Ectodermal cell (in vitro differentiated cells): ENCODE results near the gene IFT43.
A peak's percentile ranks its signal among the peaks of the same experiment; 100 is the strongest.

ENCODE experiments used
- H3K27ac ChIP-seq: 2 replicates; pipeline ENCODE4 v1.7.0; 2013; ENCODE audit warnings: mild to moderate bottlenecking, low read depth, low read length; ENCODE audit not compliant: insufficient read depth, poor library complexity, severe bottlenecking
- H3K27me3 ChIP-seq: 2 replicates; pipeline ENCODE4 v1.7.0; 2013; ENCODE audit warnings: mild to moderate bottlenecking, low read length; ENCODE audit not compliant: insufficient read depth, control insufficient read depth, poor library complexity, severe bottlenecking
- H3K36me3 ChIP-seq: one replicate; pipeline ENCODE4 v1.7.0; 2013; ENCODE audit warnings: low read length; ENCODE audit not compliant: control insufficient read depth, insufficient read depth
- H3K4me1 ChIP-seq: one replicate; pipeline ENCODE4 v1.7.0; 2013; ENCODE audit warnings: low read length; ENCODE audit not compliant: control insufficient read depth, insufficient read depth
- H3K4me3 ChIP-seq: 2 replicates; pipeline ENCODE4 v1.7.0; 2013; ENCODE audit warnings: low read depth, low read length, control low read depth; ENCODE audit not compliant: insufficient read depth
- H3K9me3 ChIP-seq: 2 replicates; pipeline ENCODE4 v1.7.0; 2013; ENCODE audit warnings: mild to moderate bottlenecking, low read length, moderate library complexity; ENCODE audit not compliant: control insufficient read depth
- WGBS, 2 experiments: methylation state at CpG; one replicate each; pipeline ENCODE4 v1.1.7; 2013; ENCODE audit warnings: missing lambda C conversion rate in 2 of 2; 5-methylcytosine and 5-hydroxymethylcytosine counted together

Gene IFT43

DNA sequence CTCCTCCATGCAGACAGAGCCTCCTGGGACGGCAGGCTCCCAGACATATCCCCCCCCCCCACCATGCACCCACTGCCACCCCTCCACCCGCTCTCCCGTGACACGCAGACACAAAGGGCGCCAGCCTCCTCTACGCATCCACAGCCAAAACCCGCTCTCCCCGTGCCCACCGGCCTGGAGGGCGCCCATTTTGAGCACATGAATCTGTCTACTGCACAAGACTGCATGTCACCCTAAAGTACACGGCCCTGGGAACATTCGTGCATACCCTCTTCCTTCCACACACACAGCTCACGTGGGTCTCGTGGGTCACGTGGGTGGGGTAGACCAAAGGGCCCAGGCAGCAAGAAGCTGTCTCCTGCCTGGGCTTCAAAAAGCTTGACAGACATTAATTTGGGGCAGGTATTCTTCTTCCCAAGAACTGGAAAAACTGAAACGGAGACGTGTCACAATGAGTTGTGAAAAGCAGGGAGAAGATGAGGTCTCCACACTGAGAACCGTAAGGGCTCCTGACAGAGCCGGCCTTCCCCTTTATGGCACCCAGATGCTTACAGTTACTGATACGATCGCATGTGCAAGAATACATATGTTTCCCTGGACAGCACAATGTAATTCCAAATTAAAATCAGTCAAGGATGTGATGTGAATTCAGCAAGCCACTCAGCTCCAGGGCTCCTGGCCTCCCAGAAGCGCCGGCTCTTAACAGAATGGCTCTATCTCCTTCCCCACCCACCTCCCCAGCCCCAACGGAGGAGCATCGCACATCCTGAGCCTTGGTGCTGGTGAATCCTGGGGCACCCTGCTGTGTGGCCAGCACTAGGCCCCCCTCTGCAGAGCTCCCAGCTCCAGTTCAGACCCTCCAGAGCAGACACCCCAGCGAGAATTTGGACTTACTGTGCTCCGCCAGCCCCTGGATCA is 5.7 kb upstream of the IFT43 start:
- H3K27me3 ChIP-seq: peaks cover 46% of the 10 kb centered on the region
- WGBS, 2 experiments: 88 to 90% methylated on average over 27 of the region's 27 CpGs
- H3K9me3 ChIP-seq: no peaks in the 10 kb centered on the region
- H3K27ac ChIP-seq: no peak overlapping the region
- no peaks in the 10 kb centered on the region for H3K36me3 ChIP-seq
- no peak overlapping the region for H3K4me3 ChIP-seq
- H3K4me1 ChIP-seq: peaks cover 9% of the 10 kb centered on the region

DNA sequence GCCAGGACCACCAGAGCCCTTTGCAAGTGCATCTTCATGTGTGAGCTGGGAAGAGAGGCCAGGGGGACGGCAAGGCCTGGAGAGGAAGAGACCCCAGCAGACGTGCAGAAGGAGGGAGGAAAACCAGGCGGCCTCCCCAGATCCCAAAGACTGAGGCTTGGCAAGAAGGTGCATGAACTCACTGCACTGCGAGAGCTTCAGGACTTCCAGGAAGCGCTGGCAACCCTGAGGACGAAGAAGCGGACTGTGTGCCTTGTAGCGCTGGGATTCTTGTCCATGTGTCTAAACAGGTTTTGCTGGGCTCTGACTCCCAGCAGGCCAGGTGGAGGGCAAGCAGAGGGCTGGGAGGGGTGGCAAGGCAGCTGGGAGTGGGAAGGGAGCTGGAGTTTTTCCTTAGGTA is 4.7 kb upstream of the IFT43 start:
- Histone ChIP-seq H3K27ac (no peak overlapping the region), H3K4me3 (no peak overlapping the region), H3K27me3 (peaks cover 50% of the 10 kb centered on the region)

DNA sequence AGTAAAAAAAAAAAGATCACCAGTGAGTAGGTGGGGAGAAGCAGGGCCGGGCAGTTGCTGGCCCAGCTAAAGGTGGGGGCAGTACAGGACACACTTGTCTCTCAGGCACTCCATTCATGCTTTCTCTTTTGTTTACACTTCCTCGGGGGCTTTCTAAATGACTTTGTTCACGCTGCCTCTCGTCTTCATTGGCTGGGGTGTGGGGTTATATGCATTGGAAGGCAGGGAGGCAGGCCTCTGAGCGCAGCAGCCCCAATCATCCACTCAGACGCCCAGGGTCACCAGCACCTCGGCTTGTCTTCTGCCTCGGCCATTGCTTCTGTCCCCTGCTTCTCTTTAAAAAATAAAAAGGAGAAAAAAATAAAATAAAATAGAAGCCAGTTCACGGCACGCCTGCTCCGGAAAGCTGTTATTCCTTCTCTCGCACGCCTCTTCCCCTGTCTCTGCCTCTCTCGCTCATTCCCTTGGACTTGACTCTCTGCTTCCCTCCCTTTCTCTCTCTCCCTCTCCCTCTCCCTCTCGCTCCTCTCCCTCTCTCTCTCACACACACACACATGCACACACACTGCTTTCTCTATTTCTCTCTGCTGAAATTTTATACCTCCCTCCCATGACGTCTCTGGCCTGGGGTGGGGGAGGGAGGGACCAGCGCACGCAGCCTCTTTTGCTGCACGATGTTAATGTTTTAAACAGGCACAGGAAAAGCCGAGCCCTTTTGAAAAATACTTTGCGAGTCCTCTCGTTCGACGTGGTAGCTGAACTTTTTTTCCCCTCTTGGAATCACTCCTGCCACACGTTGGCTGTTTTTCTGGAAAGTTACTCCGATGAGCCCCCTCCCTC is 3.9 kb upstream of the IFT43 start, which contains the start of gene TGFB3:
TGFB3 (minus strand) TSS at position 570 of the 840 bp plus-strand sequence. CDS start 1,102 bp downstream, outside the sequence.
- Histone ChIP-seq H3K9me3 (no peaks in the 10 kb centered on the region), H3K4me3 (peak within 1 kb of the TSS; percentile 73), H3K27ac (no peak within 1 kb of the TSS), H3K4me1 (peaks cover 14% of the 10 kb centered on the region), H3K36me3 (no peaks in the 10 kb centered on the region), H3K27me3 (peaks cover 50% of the 10 kb centered on the region)
- WGBS, 2 experiments: 1 to 2% methylated on average over 24 to 26 of the region's 26 CpGs

More for the DNA sequence above, 4.7 kb upstream of the IFT43 start:
- peaks cover 9% of the 10 kb centered on the region for H3K4me1 ChIP-seq
- WGBS, 2 experiments: 86 to 87% methylated on average over 8 of the region's 8 CpGs
- H3K9me3 ChIP-seq: no peaks in the 10 kb centered on the region
- H3K36me3 ChIP-seq: no peaks in the 10 kb centered on the region

DNA sequence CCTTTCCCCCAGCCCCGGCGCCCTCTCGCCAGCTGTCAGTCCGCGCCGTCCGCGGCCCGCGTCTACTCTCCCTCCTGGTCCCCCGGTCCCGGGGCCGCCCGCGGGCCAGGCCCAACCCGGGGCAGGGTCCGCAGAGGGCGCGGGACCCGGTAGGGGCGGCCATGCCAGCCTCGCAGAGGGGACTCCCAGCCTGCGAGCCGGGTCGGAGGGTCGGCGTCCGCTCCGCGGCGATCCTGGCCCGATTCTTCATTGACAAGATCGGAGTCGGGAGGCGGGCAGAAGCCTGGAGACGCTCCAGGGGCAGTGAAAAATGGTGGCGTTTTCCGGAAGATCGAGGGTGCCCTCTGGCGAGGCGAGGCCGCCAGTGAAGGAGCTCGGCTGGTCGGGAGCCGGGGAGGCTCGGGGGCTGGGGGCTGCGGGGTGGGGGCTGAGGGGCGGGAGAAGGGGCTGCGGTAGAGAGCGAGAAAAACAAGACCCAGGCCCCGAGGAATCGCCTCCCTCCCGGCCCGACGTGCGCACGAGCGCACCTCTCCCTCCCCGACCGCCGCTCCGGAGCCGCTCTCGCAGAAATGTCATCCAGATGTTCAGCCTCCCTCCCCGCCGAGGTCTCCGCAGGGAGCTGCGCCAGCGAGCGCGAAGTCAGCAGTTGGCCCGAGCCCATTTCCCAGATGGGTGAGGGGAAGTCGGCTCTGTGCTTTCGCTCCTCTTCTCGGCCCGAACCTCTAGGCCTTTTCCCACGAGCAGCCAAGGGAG is 3.1 kb upstream of the IFT43 start:
- no peak overlapping the region for H3K27ac ChIP-seq

DNA sequence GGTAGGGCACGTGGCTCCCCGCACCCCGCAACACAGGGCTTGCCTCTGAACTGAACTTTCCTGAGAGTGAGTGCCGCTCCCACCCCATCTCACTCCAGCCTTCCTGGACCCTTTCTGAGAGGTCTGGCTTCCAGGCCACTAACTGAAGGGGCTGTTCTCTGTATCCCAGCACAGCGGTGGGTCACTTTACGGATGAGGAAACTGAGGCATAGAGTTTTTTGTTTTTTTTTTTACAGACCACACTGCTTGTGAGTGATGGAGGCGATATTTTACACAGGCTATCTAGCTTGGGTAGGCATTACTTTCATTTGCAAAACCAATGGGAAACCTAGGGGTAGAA is 2.6 kb upstream of the IFT43 start:
- peaks cover 50% of the 10 kb centered on the region for H3K27me3 ChIP-seq
- peaks cover 15% of the 10 kb centered on the region for H3K4me1 ChIP-seq
- H3K36me3 ChIP-seq: no peaks in the 10 kb centered on the region
- WGBS, 2 experiments: 30% methylated on average over 7 of the region's 7 CpGs
- H3K9me3 ChIP-seq: no peaks in the 10 kb centered on the region
- H3K4me3 ChIP-seq: peak overlapping the region; percentile 43
- H3K27ac ChIP-seq: no peak overlapping the region

More for the DNA sequence above, 3.1 kb upstream of the IFT43 start:
- H3K4me1 ChIP-seq: peaks cover 15% of the 10 kb centered on the region
- peaks cover 50% of the 10 kb centered on the region for H3K27me3 ChIP-seq
- H3K4me3 ChIP-seq: peak overlapping the region; percentile 73
- no peaks in the 10 kb centered on the region for H3K9me3 ChIP-seq
- H3K36me3 ChIP-seq: no peaks in the 10 kb centered on the region
- WGBS, 2 experiments: 1% methylated on average over 77 of the region's 77 CpGs

DNA sequence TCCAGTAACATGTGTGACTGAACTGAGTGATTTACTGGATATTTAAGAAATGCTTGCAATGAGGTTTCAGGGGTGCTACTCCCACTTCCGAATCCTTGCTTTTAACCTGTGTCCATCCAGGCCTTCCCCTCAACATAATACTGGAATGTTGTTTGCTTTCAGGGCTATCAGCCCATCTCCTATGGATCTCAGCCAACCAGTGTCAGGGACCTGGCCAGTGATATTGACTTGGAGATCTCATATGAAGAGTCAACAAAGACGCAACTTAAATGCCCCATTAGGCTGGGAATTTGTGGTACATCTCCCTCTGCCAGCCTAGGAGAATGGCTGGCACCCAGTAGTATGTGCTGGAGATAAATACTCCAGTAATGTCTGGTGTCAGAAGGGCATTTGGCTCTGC is 889 bp upstream of the IFT43 start:
- H3K36me3 ChIP-seq: no peaks in the 10 kb centered on the region
- no peaks in the 10 kb centered on the region for H3K9me3 ChIP-seq

DNA sequence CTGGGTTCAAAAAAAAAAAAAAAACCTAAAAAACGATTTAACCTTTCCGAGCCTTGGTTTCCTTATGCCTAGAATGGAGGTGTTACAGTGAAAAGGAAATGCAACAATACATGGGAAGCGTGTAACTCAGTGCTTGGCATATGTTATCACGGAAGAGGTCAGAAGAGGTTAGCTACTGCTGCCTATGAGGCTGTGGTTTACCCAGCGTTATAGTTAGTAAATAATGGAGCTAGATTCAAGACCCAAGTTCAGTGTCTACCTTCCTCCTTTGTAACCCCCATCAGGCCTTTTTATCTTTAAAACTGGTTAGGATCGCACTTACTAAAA is 839 bp downstream of the IFT43 start:
- Histone ChIP-seq H3K27ac (no peak overlapping the region), H3K36me3 (peaks cover 5% of the 10 kb centered on the region), H3K4me1 (peaks cover 11% of the 10 kb centered on the region), H3K27me3 (peaks cover 36% of the 10 kb centered on the region), H3K9me3 (no peaks in the 10 kb centered on the region), H3K4me3 (peak overlapping the region; percentile 92)
- 50 to 57% methylated on average over 6 of the region's 6 CpGs for WGBS, 2 experiments

More for the DNA sequence above, 889 bp upstream of the IFT43 start:
- Histone ChIP-seq H3K27ac (no peak overlapping the region), H3K4me3 (no peak overlapping the region), H3K4me1 (peaks cover 15% of the 10 kb centered on the region), H3K27me3 (peaks cover 50% of the 10 kb centered on the region)
- WGBS, 2 experiments: 92 to 95% methylated on average over 2 of the region's 2 CpGs

DNA sequence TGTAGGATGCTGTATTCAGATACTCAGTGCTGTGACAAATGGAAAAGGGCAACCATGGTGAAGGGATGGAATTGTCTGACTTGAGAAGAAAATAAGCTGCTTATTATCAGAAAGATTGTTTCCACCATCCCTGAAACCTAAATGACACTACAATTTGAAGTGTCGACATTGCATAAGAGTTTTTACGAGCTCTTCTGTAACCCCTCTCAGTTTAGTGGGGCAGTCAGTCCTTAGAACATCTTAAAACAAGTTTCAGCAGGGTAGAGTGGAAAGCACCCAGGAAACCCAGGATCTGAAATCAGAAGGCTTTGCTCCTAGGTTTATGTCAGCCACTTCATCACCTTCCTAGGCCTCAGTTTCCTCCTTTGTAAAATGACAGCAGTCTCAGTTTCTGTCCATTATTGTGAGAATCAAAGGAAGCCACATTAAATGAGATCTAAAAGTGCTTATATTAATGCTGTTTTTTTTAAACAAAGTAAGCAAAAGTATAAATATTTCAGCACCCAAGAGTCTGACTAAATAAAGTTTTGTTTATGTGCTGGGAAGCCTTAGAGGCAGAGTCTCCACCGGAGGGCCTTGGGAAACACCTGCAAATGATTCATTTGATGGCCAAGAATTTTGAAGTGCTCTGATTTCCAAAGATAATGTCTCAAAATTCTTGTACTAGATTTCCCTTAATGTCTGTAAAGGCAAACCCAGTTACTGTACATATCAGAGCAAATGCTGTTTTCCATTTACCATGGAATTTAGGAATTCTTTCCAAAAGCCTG is 1.8 kb downstream of the IFT43 start:
- Histone ChIP-seq H3K4me3 (no peak overlapping the region), H3K36me3 (peaks cover 7% of the 10 kb centered on the region), H3K4me1 (peaks cover 6% of the 10 kb centered on the region), H3K27me3 (peaks cover 27% of the 10 kb centered on the region), H3K27ac (no peak overlapping the region), H3K9me3 (no peaks in the 10 kb centered on the region)
- WGBS, 2 experiments: 91% methylated on average over 3 of the region's 3 CpGs

DNA sequence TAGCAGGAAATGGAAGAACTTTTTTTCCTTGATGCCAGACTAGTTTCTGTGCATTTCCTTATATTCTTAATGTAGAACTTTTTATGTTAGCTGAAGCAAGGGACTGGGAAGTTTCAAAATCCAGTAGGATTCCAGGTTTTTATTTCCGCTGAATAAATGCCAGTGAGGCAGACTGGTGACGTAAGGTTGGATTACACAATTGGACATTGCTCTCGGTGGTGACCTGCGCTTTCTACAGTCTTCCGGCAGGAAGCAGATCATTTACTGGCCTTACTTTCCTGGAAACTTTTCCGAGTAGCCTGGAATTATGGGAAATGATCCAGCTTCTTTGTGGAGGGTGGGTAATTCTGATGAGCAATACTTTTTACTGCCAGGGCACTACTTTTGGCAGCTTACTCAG is 3.6 kb downstream of the IFT43 start:
- no peaks in the 10 kb centered on the region for H3K9me3 ChIP-seq
- 94 to 97% methylated on average over 6 of the region's 6 CpGs for WGBS, 2 experiments
- H3K27me3 ChIP-seq: peaks cover 11% of the 10 kb centered on the region
- H3K27ac ChIP-seq: no peak overlapping the region
- no peak overlapping the region for H3K4me3 ChIP-seq
- peaks cover 6% of the 10 kb centered on the region for H3K4me1 ChIP-seq
- peaks cover 9% of the 10 kb centered on the region for H3K36me3 ChIP-seq
